Trophoblast cell (in vitro differentiated cells and primary cell): ENCODE data around the gene SIDT2.

ENCODE experiments used
- DNase-seq, 2 donors: peaks; one replicate each; pipeline ENCODE4 v3.0.0-alpha.2; 2016
- H2AFZ ChIP-seq: 2 replicates; pipeline ENCODE4 v1.6.1; 2013; ENCODE audit warnings: low read length, moderate library complexity, mild to moderate bottlenecking; ENCODE audit not compliant: insufficient read depth, poor library complexity
- H2AK5ac ChIP-seq: 2 replicates; pipeline ENCODE4 v1.6.1; 2013; ENCODE audit warnings: mild to moderate bottlenecking, low read length
- H2BK120ac ChIP-seq: 2 replicates; pipeline ENCODE4 v1.6.1; 2013; ENCODE audit warnings: low read length, mild to moderate bottlenecking, moderate library complexity; ENCODE audit not compliant: insufficient read depth, poor library complexity
- H2BK12ac ChIP-seq: 2 replicates; pipeline ENCODE4 v1.6.1; 2013; ENCODE audit warnings: mild to moderate bottlenecking, low read length, moderate library complexity
- H2BK5ac ChIP-seq: 2 replicates; pipeline ENCODE4 v1.6.1; 2013; ENCODE audit warnings: low read length, low read depth, moderate library complexity, mild to moderate bottlenecking; ENCODE audit not compliant: poor library complexity
- H3K14ac ChIP-seq: 2 replicates; pipeline ENCODE4 v1.6.1; 2013; ENCODE audit warnings: mild to moderate bottlenecking, low read length
- H3K18ac ChIP-seq: 2 replicates; pipeline ENCODE4 v1.6.1; 2013; ENCODE audit warnings: mild to moderate bottlenecking, low read length
- H3K23ac ChIP-seq: 2 replicates; pipeline ENCODE4 v1.6.1; 2013; ENCODE audit warnings: low read length
- H3K27ac ChIP-seq: 2 replicates; pipeline ENCODE4 v1.5.1; 2013; ENCODE audit warnings: low read depth, mild to moderate bottlenecking, inconsistent platforms, low read length, moderate library complexity
- H3K27me3 ChIP-seq: 2 replicates; pipeline ENCODE4 v1.6.1; 2013; ENCODE audit warnings: inconsistent platforms, mild to moderate bottlenecking, low read length, moderate library complexity; ENCODE audit not compliant: insufficient read depth
- H3K36me3 ChIP-seq, 2 experiments: 1 replicate in 1 of 2; 2 replicates in 1 of 2; pipeline ENCODE4 v1.6.1; 2013; ENCODE audit warnings: low read length in 2 of 2, mild to moderate bottlenecking in 2 of 2, moderate library complexity in 1 of 2; ENCODE audit not compliant: insufficient read depth in 2 of 2, control insufficient read depth in 1 of 2
- H3K4ac ChIP-seq: 2 replicates; pipeline ENCODE4 v1.6.1; 2013; ENCODE audit warnings: low read depth, mild to moderate bottlenecking, low read length, moderate library complexity
- H3K4me1 ChIP-seq, 2 experiments: 1 replicate in 1 of 2; 2 replicates in 1 of 2; pipeline ENCODE4 v1.6.1; 2013; ENCODE audit warnings: low read length in 2 of 2, mild to moderate bottlenecking in 2 of 2, moderate library complexity in 1 of 2; ENCODE audit not compliant: insufficient read depth in 2 of 2, control insufficient read depth in 1 of 2
- H3K4me2 ChIP-seq: 2 replicates; pipeline ENCODE4 v1.6.1; 2013; ENCODE audit warnings: inconsistent platforms, mild to moderate bottlenecking, low read length, moderate library complexity
- H3K4me3 ChIP-seq: 2 replicates; pipeline ENCODE4 v1.5.1; 2013; ENCODE audit warnings: mild to moderate bottlenecking, low read depth, low read length, inconsistent platforms
- H3K79me1 ChIP-seq: one replicate; pipeline ENCODE4 v1.6.1; 2013; ENCODE audit warnings: low read length
- H3K79me2 ChIP-seq: 2 replicates; pipeline ENCODE4 v1.6.1; 2013; ENCODE audit warnings: low read length, mild to moderate bottlenecking; ENCODE audit not compliant: control insufficient read depth, insufficient read depth, poor library complexity
- H3K9ac ChIP-seq: 2 replicates; pipeline ENCODE4 v1.6.1; 2013; ENCODE audit warnings: mild to moderate bottlenecking, low read length
- H3K9me3 ChIP-seq: 2 replicates; pipeline ENCODE4 v1.6.1; 2013; ENCODE audit warnings: low read depth, mild to moderate bottlenecking, control low read depth, inconsistent platforms, low read length; ENCODE audit not compliant: insufficient read depth
- H4K12ac ChIP-seq: 2 replicates; pipeline ENCODE4 v1.6.1; 2013; ENCODE audit warnings: low read depth, mild to moderate bottlenecking, low read length, moderate library complexity
- H4K8ac ChIP-seq: 2 replicates; pipeline ENCODE4 v1.6.1; 2013; ENCODE audit warnings: low read depth, mild to moderate bottlenecking, low read length, moderate library complexity
- H4K91ac ChIP-seq: one replicate; pipeline ENCODE4 v1.6.1; 2013; ENCODE audit warnings: low read depth, mild to moderate bottlenecking, low read length, moderate library complexity
- WGBS: extraction: QIAGEN DNeasy Blood & Tissue Kit; methylation state at CpG from one replicate; pipeline ENCODE4 v1.1.7; 2013; ENCODE audit warnings: missing lambda C conversion rate; ENCODE audit not compliant: insufficient read length, insufficient coverage; ENCODE audit errors: extremely low coverage; 5-methylcytosine and 5-hydroxymethylcytosine counted together

The SIDT2 gene

DNA sequence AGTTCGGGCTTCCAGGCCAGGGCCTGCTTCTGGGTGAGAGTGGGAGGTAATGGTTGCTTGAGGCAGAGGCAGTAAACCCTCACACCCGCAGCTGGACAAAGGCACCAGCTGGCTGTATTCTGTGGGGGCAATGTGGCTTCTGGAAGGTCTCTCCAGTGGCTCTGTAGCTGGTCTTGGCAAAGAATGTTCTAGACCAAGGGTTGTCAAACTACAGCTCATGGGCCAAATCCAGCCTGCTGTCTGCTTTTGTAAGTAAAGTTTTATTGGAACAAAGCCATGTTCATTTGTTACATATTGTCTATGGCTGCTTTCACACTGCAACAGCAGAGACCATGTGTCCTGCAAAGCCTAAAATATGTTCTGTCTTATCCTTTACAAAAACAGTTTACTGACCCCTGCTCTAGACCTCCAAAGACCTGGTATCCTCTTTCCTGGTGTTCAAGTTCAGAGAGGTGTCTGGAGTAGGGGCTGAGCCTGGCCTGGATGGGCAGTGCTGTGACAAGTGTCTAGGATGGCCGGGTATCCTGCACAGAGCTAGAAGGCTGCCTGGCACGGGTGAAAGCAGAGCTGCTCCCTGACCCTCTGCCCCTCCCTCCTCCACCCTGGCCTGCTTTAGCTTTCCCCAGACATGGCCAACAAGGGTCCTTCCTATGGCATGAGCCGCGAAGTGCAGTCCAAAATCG is 24.0 kb downstream of the SIDT2 start:
- Histone ChIP-seq H3K79me2 (peaks cover 40% of the 10 kb centered on the region), H2BK120ac (no peak overlapping the region)

DNA sequence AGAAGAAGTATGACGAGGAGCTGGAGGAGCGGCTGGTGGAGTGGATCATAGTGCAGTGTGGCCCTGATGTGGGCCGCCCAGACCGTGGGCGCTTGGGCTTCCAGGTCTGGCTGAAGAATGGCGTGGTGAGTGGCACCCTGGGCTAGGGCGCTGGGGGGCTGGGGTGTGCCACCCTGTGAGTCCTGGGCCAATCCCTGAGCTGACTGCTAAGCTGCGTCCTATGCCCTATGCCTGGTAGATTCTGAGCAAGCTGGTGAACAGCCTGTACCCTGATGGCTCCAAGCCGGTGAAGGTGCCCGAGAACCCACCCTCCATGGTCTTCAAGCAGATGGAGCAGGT is 24.5 kb downstream of the SIDT2 start:
- Histone ChIP-seq H3K79me2 (peaks cover 39% of the 10 kb centered on the region), H3K27me3 (no peaks in the 10 kb centered on the region), H4K91ac (no peak overlapping the region), H2BK120ac (no peak overlapping the region), H2BK12ac (no peak overlapping the region), H4K8ac (no peak overlapping the region), H3K36me3 (peaks cover 44 to 49% of the 10 kb centered on the region in 2 experiments), H4K12ac (no peak overlapping the region), H3K4me2 (no peak overlapping the region), H3K9ac (no peak overlapping the region), H3K27ac (no peak overlapping the region), H2AK5ac (no peak overlapping the region), H3K23ac (no peak overlapping the region), H3K14ac (no peak overlapping the region), H3K18ac (no peak overlapping the region), H3K4me3 (no peak overlapping the region), H2BK5ac (no peak overlapping the region), H3K9me3 (no peaks in the 10 kb centered on the region), H3K4me1 (peaks cover 43 to 54% of the 10 kb centered on the region in 2 experiments), H2AFZ (no peak overlapping the region), H3K79me1 (peaks cover 21% of the 10 kb centered on the region), H3K4ac (no peak overlapping the region)
- WGBS: no CpG with 5 or more reads among the region's 10 CpGs
- DNase-seq: no peak

More for the DNA sequence above, 24.0 kb downstream of the SIDT2 start:
- peak overlapping the region; percentile 48 for H3K9ac ChIP-seq
- H3K23ac ChIP-seq: no peak overlapping the region
- peak overlapping the region; percentile 82 for H3K4me2 ChIP-seq
- no peak overlapping the region for H2AK5ac ChIP-seq
- H3K14ac ChIP-seq: no peak overlapping the region
- peaks cover 44 to 49% of the 10 kb centered on the region in 2 experiments for H3K36me3 ChIP-seq
- no peak overlapping the region for H4K91ac ChIP-seq
- no CpG with 5 or more reads among the region's 7 CpGs for WGBS
- H3K4me3 ChIP-seq: no peak overlapping the region
- H4K8ac ChIP-seq: no peak overlapping the region
- no peak overlapping the region for H2BK12ac ChIP-seq
- H3K79me1 ChIP-seq: peaks cover 26% of the 10 kb centered on the region
- no peak overlapping the region for H3K27ac ChIP-seq
- peak overlapping the region; percentile 34 for H3K4ac ChIP-seq
- H3K18ac ChIP-seq: no peak overlapping the region
- H3K9me3 ChIP-seq: no peaks in the 10 kb centered on the region
- H3K27me3 ChIP-seq: no peaks in the 10 kb centered on the region
- no peak for DNase-seq
- H2AFZ ChIP-seq: no peak overlapping the region
- H4K12ac ChIP-seq: no peak overlapping the region
- H2BK5ac ChIP-seq: no peak overlapping the region
- peaks cover 48 to 59% of the 10 kb centered on the region in 2 experiments for H3K4me1 ChIP-seq

DNA sequence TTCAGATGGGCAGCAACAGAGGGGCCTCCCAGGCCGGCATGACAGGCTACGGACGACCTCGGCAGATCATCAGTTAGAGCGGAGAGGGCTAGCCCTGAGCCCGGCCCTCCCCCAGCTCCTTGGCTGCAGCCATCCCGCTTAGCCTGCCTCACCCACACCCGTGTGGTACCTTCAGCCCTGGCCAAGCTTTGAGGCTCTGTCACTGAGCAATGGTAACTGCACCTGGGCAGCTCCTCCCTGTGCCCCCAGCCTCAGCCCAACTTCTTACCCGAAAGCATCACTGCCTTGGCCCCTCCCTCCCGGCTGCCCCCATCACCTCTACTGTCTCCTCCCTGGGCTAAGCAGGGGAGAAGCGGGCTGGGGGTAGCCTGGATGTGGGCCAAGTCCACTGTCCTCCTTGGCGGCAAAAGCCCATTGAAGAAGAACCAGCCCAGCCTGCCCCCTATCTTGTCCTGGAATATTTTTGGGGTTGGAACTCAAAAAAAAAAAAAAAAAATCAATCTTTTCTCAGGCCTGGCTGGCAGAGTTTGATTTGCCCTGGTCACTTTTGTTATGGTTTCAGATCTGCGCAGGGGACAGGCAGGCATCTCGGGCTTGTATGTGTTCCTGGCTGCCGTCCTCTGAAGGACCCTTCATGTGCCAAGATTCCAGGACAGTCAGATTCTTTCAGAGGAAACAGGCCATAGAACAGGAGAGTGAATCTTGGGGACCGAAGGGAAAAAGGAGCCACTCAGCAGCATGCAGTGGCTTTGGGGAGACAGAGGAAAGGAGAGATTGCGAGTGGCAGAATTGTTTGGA is 25.9 kb downstream of the SIDT2 start:
- H3K9me3 ChIP-seq: no peaks in the 10 kb centered on the region
- no peak overlapping the region for H3K14ac ChIP-seq
- no peak overlapping the region for H3K23ac ChIP-seq
- no peak overlapping the region for H3K9ac ChIP-seq
- peaks cover 9% of the 10 kb centered on the region for H3K79me1 ChIP-seq
- no peak for DNase-seq
- H3K4me3 ChIP-seq: no peak overlapping the region
- H3K18ac ChIP-seq: no peak overlapping the region
- H4K12ac ChIP-seq: no peak overlapping the region
- H3K27me3 ChIP-seq: no peaks in the 10 kb centered on the region
- WGBS: no CpG with 5 or more reads among the region's 17 CpGs
- no peak overlapping the region for H2AFZ ChIP-seq
- peak overlapping the region; percentile 12 for H3K27ac ChIP-seq
- no peak overlapping the region for H3K4me2 ChIP-seq
- H2BK120ac ChIP-seq: no peak overlapping the region
- no peak overlapping the region for H2BK5ac ChIP-seq
- H3K79me2 ChIP-seq: peaks cover 28% of the 10 kb centered on the region
- H4K8ac ChIP-seq: no peak overlapping the region
- peaks cover 34 to 46% of the 10 kb centered on the region in 2 experiments for H3K4me1 ChIP-seq
- H3K36me3 ChIP-seq: peaks cover 44 to 49% of the 10 kb centered on the region in 2 experiments
- H2AK5ac ChIP-seq: no peak overlapping the region
- no peak overlapping the region for H3K4ac ChIP-seq
- H2BK12ac ChIP-seq: no peak overlapping the region
- H4K91ac ChIP-seq: no peak overlapping the region

DNA sequence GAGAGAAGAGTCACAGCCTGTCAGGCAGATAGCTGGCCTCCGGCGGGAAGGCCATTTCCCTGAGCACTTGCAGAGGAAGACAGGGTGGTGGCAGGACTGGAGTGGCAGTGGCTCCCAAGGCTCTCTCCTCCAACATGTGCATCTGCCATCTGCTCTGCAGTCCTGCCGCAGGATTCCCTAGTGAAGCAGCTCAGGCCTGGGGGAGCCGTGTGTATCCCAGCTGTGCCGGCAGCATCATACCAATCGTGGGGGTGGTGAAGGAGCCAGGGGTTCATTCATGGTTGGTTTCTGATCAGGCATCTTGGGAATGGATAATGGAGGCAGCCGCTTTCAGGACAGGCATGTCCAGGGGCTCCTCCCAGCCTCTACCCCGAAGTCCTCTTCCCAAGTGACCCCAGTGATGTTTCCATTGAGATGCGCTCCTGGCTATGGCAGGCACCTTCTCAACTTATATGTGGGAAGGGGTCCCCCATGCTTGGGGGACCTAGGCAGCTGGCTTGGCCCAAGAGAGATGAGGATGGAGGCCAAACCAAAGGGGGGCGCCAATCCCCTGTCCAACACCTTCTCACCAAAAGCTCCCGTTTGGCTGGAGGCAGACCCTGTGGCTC is 26.8 kb downstream of the SIDT2 start:
- DNase-seq: no peak
- no peak overlapping the region for H2AK5ac ChIP-seq
- H3K79me2 ChIP-seq: peaks cover 20% of the 10 kb centered on the region
- H3K27ac ChIP-seq: no peak overlapping the region
- H4K12ac ChIP-seq: no peak overlapping the region
- no peak overlapping the region for H3K4ac ChIP-seq
- H3K9me3 ChIP-seq: no peaks in the 10 kb centered on the region
- H2BK5ac ChIP-seq: no peak overlapping the region
- no peak overlapping the region for H4K8ac ChIP-seq
- H2BK120ac ChIP-seq: no peak overlapping the region
- H3K9ac ChIP-seq: no peak overlapping the region
- H3K36me3 ChIP-seq: peaks cover 44 to 49% of the 10 kb centered on the region in 2 experiments
- no peak overlapping the region for H3K4me2 ChIP-seq
- H3K27me3 ChIP-seq: no peaks in the 10 kb centered on the region
- H3K4me3 ChIP-seq: no peak overlapping the region
- no peak overlapping the region for H2AFZ ChIP-seq
- no CpG with 5 or more reads among the region's 11 CpGs for whole genome bisulfite sequencing
- peaks cover 26 to 40% of the 10 kb centered on the region in 2 experiments for H3K4me1 ChIP-seq
- H3K18ac ChIP-seq: no peak overlapping the region
- no peak overlapping the region for H2BK12ac ChIP-seq
- no peak overlapping the region for H3K14ac ChIP-seq
- H3K23ac ChIP-seq: no peak overlapping the region
- H4K91ac ChIP-seq: no peak overlapping the region
- peaks cover under 1% of the 10 kb centered on the region for H3K79me1 ChIP-seq
